IMR-90 (cell line): ENCODE measurements around the gene FAM163A.

Source experiments
- FOS ChIP-seq: fragments of 150-350 bp; IDR thresholded peaks from 2 replicates; pipeline ENCODE4 v1.6.1; 2016; ENCODE audit warnings: low read depth, low read length
- MXI1 ChIP-seq: IDR thresholded peaks from 2 replicates; pipeline ENCODE4 v1.6.1; 2012; ENCODE audit warnings: low read depth, mild to moderate bottlenecking, low read length, moderate library complexity, borderline replicate concordance
- NFE2L2 ChIP-seq: fragments of 150-350 bp; IDR thresholded peaks from 2 replicates; pipeline ENCODE4 v1.6.1; 2016; ENCODE audit warnings: low read depth, mild to moderate bottlenecking, low read length
- POLR2A ChIP-seq: IDR thresholded peaks from 2 replicates; pipeline ENCODE4 v1.6.1; 2012; ENCODE audit warnings: mild to moderate bottlenecking, low read depth, low read length
- RAD21 ChIP-seq: IDR thresholded peaks from 2 replicates; pipeline ENCODE4 v1.6.1; 2012; ENCODE audit warnings: low read length, improper control_type of control experiment
- RCOR1 ChIP-seq: IDR thresholded peaks from 2 replicates; pipeline ENCODE4 v1.6.1; 2012; ENCODE audit warnings: mild to moderate bottlenecking, low read length, improper control_type of control experiment; ENCODE audit not compliant: insufficient replicate concordance
- TF ChIP-seq, protein P1 (sequence below): conservative IDR thresholded peaks from 2 replicates; pipeline ENCODE4 v1.5.1; 2012; ENCODE audit warnings: mild to moderate bottlenecking, low read depth, low read length, improper control_type of control experiment
- TF ChIP-seq, protein P2 (sequence below): fragments of 150-350 bp; IDR thresholded peaks from 2 replicates; pipeline ENCODE4 v1.6.1; 2017; ENCODE audit warnings: mild to moderate bottlenecking, antibody characterized with exemption, low read length, low read depth

DNA sequence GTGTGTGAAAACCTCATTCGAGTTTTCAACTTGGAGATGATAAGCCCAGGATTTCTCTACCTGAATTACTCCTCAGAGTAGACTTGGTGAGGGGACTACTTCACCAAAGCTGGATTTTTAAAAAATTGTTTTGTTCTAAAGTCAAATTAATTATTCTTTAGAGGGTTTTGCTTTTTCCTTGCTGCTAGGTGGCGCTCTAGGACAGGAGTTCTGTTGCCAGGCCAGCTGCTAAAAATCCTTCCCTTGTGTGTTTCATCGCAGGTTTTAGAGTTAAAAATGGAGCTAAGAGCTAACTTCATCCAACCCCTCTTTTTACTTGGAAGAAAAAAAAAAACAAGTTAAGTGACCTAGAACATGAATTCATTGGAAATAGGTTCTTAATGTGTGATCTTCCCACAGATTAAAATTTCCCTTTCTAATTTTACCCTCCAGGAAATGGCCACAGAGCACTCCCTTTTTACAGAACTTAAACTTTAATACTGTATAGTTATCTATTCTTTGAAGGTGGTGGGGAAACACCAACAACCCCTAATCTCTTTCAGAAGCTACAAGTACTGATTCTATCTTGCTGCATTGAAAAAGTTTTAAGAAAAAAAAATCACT, 36.7 kb upstream of the FAM163A start:
- TF ChIP-seq, protein P1, sequence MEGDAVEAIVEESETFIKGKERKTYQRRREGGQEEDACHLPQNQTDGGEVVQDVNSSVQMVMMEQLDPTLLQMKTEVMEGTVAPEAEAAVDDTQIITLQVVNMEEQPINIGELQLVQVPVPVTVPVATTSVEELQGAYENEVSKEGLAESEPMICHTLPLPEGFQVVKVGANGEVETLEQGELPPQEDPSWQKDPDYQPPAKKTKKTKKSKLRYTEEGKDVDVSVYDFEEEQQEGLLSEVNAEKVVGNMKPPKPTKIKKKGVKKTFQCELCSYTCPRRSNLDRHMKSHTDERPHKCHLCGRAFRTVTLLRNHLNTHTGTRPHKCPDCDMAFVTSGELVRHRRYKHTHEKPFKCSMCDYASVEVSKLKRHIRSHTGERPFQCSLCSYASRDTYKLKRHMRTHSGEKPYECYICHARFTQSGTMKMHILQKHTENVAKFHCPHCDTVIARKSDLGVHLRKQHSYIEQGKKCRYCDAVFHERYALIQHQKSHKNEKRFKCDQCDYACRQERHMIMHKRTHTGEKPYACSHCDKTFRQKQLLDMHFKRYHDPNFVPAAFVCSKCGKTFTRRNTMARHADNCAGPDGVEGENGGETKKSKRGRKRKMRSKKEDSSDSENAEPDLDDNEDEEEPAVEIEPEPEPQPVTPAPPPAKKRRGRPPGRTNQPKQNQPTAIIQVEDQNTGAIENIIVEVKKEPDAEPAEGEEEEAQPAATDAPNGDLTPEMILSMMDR = peak; percentile 91
- TF ChIP-seq RCOR1 (no peak), NFE2L2 (no peak), RAD21 (peak; percentile 92), MXI1 (no peak), POLR2A (no peak), FOS (no peak)
- TF ChIP-seq, protein P2, sequence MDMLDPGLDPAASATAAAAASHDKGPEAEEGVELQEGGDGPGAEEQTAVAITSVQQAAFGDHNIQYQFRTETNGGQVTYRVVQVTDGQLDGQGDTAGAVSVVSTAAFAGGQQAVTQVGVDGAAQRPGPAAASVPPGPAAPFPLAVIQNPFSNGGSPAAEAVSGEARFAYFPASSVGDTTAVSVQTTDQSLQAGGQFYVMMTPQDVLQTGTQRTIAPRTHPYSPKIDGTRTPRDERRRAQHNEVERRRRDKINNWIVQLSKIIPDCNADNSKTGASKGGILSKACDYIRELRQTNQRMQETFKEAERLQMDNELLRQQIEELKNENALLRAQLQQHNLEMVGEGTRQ = no peak
